Pancreas (tissue), 10 donors: Measurements from ENCODE around the gene PLA2G4B. TPM values are rescaled to one million over a fixed set of nuclear protein-coding genes. Genes with fewer than 3 reads are reported as not detected.

Experiments used
- ATAC-seq, 4 donors: fragments of 200-7000 bp; cut with Tn5 transposase; one replicate each; pipeline versions ENCODE4 v1.8.0 to v1.9.1; 2020; ENCODE audit warnings: mild to moderate bottlenecking in 4 of 4, moderate library complexity in 4 of 4
- DNase-seq, 6 donors: peaks; one replicate each; pipeline ENCODE4 v3.0.0-alpha.2; 2020
- FAIRE-seq: peaks from 2 replicates; lab custom pipeline; 2012; peaks lifted over from hg19 to GRCh38; lab: Jason Lieb, UNC
- H3K27ac ChIP-seq, 4 donors: fragments of 200-600 bp; sonication (generic); 1 replicate in 3 of 4; 2 replicates in 1 of 4; pipeline versions ENCODE4 v1.5.0 to v1.8.0; 2020
- H3K27me3 ChIP-seq, 4 donors: fragments of 200-600 bp; one replicate each; pipeline ENCODE4 v1.8.0; 2021
- H3K36me3 ChIP-seq, 3 donors: fragments of 200-600 bp; sonication (generic) in 1 of 3; one replicate each; pipeline versions ENCODE4 v1.5.0 to v1.8.0; 2020 to 2021
- H3K4me1 ChIP-seq, 3 donors: fragments of 200-600 bp; one replicate each; pipeline ENCODE4 v1.8.0; 2021
- H3K4me3 ChIP-seq, 4 donors: fragments of 200-600 bp; sonication (generic) in 2 of 4; one replicate each; pipeline versions ENCODE4 v1.5.0 to v1.8.0; 2020 to 2021
- H3K9me3 ChIP-seq, 4 donors: fragments of 200-600 bp; one replicate each; pipeline ENCODE4 v1.8.0; 2021
- WGBS, 2 donors: extraction: QIAGEN DNeasy Blood & Tissue Kit; methylation state at CpG; one replicate each; pipeline ENCODE4 v1.1.7; 2013; 5-methylcytosine and 5-hydroxymethylcytosine counted together
- intact Hi-C, 3 donors: fragments of 100-400 bp; cut with DNase I; formaldehyde crosslinking; loops; one replicate each; pipeline versions ENCODE4 v1.11.1 to v1.14.2; 2022
- polyA plus RNA-seq, 2 donors: library from polyadenylated mRNA; stranded (reverse); fragments of 200-250 nt; gene quantifications; one replicate each; pipeline ENCODE4 v1.2.3, GENCODE V29; 2013
- total RNA-seq, 6 donors: library from RNA; stranded (reverse); fragmentation: NEBNext Ultra II Directional in 4 of 6; extraction: Animal tissue kit (Norgen Biotek cat#: 25700) in 4 of 6; gene quantifications; one replicate each; pipeline versions ENCODE4 v1.2.1 to v1.2.4, GENCODE V29; 2021 to 2023
- TF ChIP-seq, protein P1 (sequence below), 4 donors: fragments of 200-600 bp; sonication (generic) in 3 of 4; IDR thresholded peaks; one replicate each; pipeline versions ENCODE4 v1.5.0 to v1.8.0; 2021; ENCODE audit warnings: antibody characterized with exemption in 4 of 4
- donor health status: healthy with polysubstance abuse.
- donor health status: DM: no; HTN: no; CAD: no; lungs with moderate emphysema.
- donor health status: DM: no; HTN: no; CAD: no.
- donor health status: control.
- donor health status: control.
- donor health status: Bipolar disorder and iron deficiency.
- donor health status: DM: yes; HTN: yes; CAD: no.
- donor health status: DM: no; HTN: no; CAD: no.
- donor health status: DM: no; HTN: no; CAD: no.
- donor health status: DM: yes; HTN: yes; CAD: no.

The PLA2G4B gene
- total and polyA plus RNA-seq, 8 donors, result 3.5 to 56.8 (median 6.4) TPM

- no peaks in the 10 kb centered on the region for H3K27me3 ChIP-seq
- no peak overlapping the region for H3K4me3 ChIP-seq
- no peaks in the 10 kb centered on the region for H3K4me1 ChIP-seq
- TF ChIP-seq, protein P1, sequence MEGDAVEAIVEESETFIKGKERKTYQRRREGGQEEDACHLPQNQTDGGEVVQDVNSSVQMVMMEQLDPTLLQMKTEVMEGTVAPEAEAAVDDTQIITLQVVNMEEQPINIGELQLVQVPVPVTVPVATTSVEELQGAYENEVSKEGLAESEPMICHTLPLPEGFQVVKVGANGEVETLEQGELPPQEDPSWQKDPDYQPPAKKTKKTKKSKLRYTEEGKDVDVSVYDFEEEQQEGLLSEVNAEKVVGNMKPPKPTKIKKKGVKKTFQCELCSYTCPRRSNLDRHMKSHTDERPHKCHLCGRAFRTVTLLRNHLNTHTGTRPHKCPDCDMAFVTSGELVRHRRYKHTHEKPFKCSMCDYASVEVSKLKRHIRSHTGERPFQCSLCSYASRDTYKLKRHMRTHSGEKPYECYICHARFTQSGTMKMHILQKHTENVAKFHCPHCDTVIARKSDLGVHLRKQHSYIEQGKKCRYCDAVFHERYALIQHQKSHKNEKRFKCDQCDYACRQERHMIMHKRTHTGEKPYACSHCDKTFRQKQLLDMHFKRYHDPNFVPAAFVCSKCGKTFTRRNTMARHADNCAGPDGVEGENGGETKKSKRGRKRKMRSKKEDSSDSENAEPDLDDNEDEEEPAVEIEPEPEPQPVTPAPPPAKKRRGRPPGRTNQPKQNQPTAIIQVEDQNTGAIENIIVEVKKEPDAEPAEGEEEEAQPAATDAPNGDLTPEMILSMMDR (IDR thresholded peaks at IDR 0.05), result no peak
- H3K27ac ChIP-seq, result no peak overlapping the region
- intact Hi-C loops, result no loop called here
- DNase-seq (no peak), ATAC-seq (no peak), FAIRE-seq (no peak)
- peaks cover 0 to 11% (median 0%) of the 10 kb centered on the region in 3 donors for H3K36me3 ChIP-seq
- H3K9me3 ChIP-seq, result no peaks in the 10 kb centered on the region
- 92 to 93% methylated on average over 16 of the region's 16 CpGs for WGBS, 2 donors
Measured at GRCh38 chr15:41839781-41840491, 1.3 kb downstream of the PLA2G4B start.

DNA sequence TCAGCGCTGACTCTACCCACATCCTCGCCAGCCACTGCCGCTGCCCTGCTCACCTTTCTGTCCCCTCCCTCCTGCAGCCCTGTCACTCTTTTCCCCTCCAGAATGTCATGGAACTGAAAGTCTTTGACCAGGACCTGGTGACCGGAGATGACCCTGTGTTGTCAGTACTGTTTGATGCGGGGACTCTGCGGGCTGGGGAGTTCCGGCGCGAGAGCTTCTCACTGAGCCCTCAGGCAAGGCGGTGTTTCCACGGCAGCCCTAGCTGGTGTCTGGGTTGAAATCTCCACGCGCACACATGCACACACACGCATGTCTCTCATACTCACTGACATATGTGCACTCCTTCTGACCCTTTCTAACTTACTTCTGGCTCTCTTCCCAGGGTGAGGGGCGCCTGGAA, 2.0 kb downstream of the PLA2G4B start:
- no peaks in the 10 kb centered on the region for H3K9me3 ChIP-seq
- no peaks in the 10 kb centered on the region for H3K27me3 ChIP-seq
- intact Hi-C loops, result no loop called here
- WGBS, 2 donors, result 92 to 97% methylated on average over 15 of the region's 15 CpGs
- FAIRE-seq (no peak), DNase-seq (no peak), ATAC-seq (no peak)
- H3K4me3 ChIP-seq, result no peak overlapping the region
- no peaks in the 10 kb centered on the region for H3K4me1 ChIP-seq
- TF ChIP-seq, protein P1 (IDR thresholded peaks at IDR 0.05), result no peak
- H3K36me3 ChIP-seq, result peaks cover 0 to 11% (median 0%) of the 10 kb centered on the region in 3 donors
- no peak overlapping the region for H3K27ac ChIP-seq

- TF ChIP-seq, protein P1 (IDR thresholded peaks at IDR 0.05), result no peak
- Histone ChIP-seq H3K9me3 (no peaks in the 10 kb centered on the region), H3K36me3 (peaks cover 0 to 13% (median 0%) of the 10 kb centered on the region in 3 donors), H3K4me3 (no peak overlapping the region), H3K27me3 (no peaks in the 10 kb centered on the region), H3K4me1 (no peaks in the 10 kb centered on the region), H3K27ac (no peak overlapping the region)
- DNase-seq (no peak), ATAC-seq (no peak), FAIRE-seq (no peak)
- intact Hi-C loops, result no loop called here
- 94 to 97% methylated on average over 10 of the region's 10 CpGs for WGBS, 2 donors
Measured at GRCh38 chr15:41841131-41841530, 2.5 kb downstream of the PLA2G4B start.

DNA sequence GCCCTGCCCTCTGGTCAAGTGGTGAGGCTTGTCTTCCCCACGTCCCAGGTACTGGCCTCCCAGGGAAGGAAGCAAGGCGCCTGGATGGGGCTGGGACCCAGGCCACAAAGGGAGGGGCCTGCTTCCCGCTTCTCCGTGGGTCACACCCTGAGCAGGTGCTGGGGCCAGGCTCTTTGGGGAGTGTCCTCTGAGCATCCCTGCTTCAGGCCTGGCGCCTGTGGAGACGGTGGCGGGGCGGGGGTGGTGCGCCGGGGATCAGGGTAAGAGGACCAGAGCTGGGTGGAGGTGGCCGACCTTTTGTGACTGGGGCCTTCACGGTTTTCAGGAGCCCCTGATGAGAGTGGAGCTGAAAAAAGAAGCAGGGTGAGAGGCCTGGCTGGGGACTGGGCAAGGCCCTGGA, 3.6 kb downstream of the PLA2G4B start:
- TF ChIP-seq, protein P1 (IDR thresholded peaks at IDR 0.05), result no peak
- ATAC-seq (no peak), DNase-seq (no peak), FAIRE-seq (no peak)
- no peaks in the 10 kb centered on the region for H3K27me3 ChIP-seq
- no peaks in the 10 kb centered on the region for H3K9me3 ChIP-seq
- H3K36me3 ChIP-seq, result peaks cover 0 to 24% (median 4%) of the 10 kb centered on the region in 3 donors
- WGBS, 2 donors, result 75 to 84% methylated on average over 9 to 12 of the region's 12 CpGs
- no peaks in the 10 kb centered on the region for H3K4me1 ChIP-seq
- H3K27ac ChIP-seq, result no peak overlapping the region
- H3K4me3 ChIP-seq, result no peak overlapping the region
- intact Hi-C loops, result no loop called here

DNA sequence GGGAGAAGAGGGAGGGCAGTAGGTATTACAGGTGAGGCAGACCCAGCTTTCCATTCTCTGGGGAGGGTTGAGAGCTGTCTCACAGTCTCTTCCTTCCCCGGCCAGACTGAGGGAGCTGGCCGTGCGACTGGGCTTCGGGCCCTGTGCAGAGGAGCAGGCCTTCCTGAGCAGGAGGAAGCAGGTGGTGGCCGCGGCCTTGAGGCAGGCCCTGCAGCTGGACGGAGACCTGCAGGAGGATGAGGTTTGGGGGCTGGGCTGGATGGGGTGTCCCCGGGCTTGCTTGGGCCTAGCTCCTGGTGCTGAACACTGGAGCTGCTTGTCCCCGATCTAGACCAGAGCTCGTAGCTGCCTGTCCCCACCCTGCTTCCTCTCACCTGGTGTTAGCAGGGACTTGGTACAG, 4.9 kb downstream of the PLA2G4B start:
- WGBS, 2 donors, result 86% methylated on average over 10 of the region's 10 CpGs
- Histone ChIP-seq H3K27me3 (no peaks in the 10 kb centered on the region), H3K9me3 (no peaks in the 10 kb centered on the region), H3K4me1 (no peaks in the 10 kb centered on the region), H3K27ac (no peak overlapping the region), H3K4me3 (no peak overlapping the region), H3K36me3 (peaks cover 0 to 34% (median 4%) of the 10 kb centered on the region in 3 donors)
- TF ChIP-seq, protein P1 (IDR thresholded peaks at IDR 0.05), result no peak
- no peak for FAIRE-seq
- no peak for ATAC-seq
- no peak for DNase-seq
- intact Hi-C loops, result no loop called here
